HG03521 (cell line): ENCODE results near the gene MYO7B.

Experiments
- ATAC-seq: cut with Tn5 transposase; IDR thresholded peaks from one replicate; pipeline ENCODE4 v1.9.1; 2021; ENCODE audit warnings: mild to moderate bottlenecking, moderate library complexity; ENCODE audit not compliant: unreplicated experiment

Gene MYO7B

GRCh38 chr2:127634626-127635379 is 99.3 kb downstream of the MYO7B start:
- no peak for ATAC-seq

GRCh38 chr2:127635380-127636237 is 100.1 kb downstream of the MYO7B start:
- ATAC-seq, result no peak

- no peak for ATAC-seq
Observed at GRCh38 chr2:127636248-127637235, 101.1 kb downstream of the MYO7B start.

GRCh38 chr2:127637236-127637630 is 101.8 kb downstream of the MYO7B start:
- ATAC-seq, result no peak

- no peak for ATAC-seq
Observed at GRCh38 chr2:127637725-127638252, 102.3 kb downstream of the MYO7B start.

- no peak for ATAC-seq
Observed at GRCh38 chr2:127638361-127639110, 103.1 kb downstream of the MYO7B start.

- ATAC-seq, result no peak
Observed at GRCh38 chr2:127639111-127639474, 103.6 kb downstream of the MYO7B start.

GRCh38 chr2:127640082-127641072 is 104.9 kb downstream of the MYO7B start:
- no peak for ATAC-seq

- ATAC-seq, result no peak
Observed at GRCh38 chr2:127641133-127641532, 105.7 kb downstream of the MYO7B start.

- no peak for ATAC-seq
Observed at GRCh38 chr2:127641846-127642507, 106.5 kb downstream of the MYO7B start.

GRCh38 chr2:127642706-127643438 is 107.4 kb downstream of the MYO7B start:
- ATAC-seq, result no peak

GRCh38 chr2:127643439-127644065 is 108.1 kb downstream of the MYO7B start:
- no peak for ATAC-seq

- no peak for ATAC-seq
Observed at GRCh38 chr2:127644066-127645025, 108.9 kb downstream of the MYO7B start.

- ATAC-seq, result no peak
Observed at GRCh38 chr2:127645026-127645394, 109.5 kb downstream of the MYO7B start.

- no peak for ATAC-seq
Observed at GRCh38 chr2:127645395-127646291, 110.2 kb downstream of the MYO7B start, which contains the start of gene GPR17. TSS of gene GPR17 (plus strand) at chr2:127646153. CDS start at chr2:127650736, 4,583 bp downstream.
